ENCODE measurements around the gene U2SURP. TPM values are rescaled to one million over a fixed set of nuclear protein-coding genes. Genes with fewer than 3 reads are reported as not detected.
A peak's percentile ranks its signal among the peaks of the same experiment; 100 is the strongest.
"Not testable (repeated sequence)": the region's sequence is repeated elsewhere in the genome, so short reads cannot be mapped to it uniquely, and the experiment has no call there.

Gene U2SURP
- total RNA-seq, 4 donors from 2014 or later: 67.4 to 138 (median 78.8) TPM

DNA sequence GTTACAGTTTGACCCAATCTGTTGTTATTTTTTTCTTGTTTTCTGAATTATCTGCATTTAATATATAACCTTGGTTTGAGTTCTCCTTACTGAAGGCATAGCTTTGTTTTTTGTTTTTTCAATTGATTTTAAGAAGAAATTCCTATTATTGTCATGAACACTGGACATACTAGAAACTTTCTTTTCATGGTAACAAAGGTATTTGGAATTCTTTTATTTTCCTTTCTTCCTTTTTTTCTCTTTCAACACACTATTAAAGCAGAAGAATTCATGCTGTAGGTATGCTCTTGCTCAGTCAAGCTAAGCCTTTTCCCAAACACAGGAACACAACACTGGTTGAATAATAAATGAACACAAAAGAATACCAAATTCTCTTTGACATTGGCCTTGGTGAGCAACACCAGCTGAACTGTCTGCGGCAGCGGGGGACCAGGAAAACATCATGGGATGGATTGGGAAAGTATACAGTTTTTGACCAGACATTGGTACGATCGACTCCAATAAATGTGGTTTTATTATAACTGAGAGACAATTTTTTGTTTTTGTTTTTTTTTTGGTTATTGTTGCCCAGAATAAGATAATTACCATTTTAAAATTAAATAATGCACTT lies 23.1 kb downstream of the U2SURP start:
- TF ChIP-seq POLR2A (IDR thresholded peaks at IDR 0.05): no peak
- TF ChIP-seq, protein P1, sequence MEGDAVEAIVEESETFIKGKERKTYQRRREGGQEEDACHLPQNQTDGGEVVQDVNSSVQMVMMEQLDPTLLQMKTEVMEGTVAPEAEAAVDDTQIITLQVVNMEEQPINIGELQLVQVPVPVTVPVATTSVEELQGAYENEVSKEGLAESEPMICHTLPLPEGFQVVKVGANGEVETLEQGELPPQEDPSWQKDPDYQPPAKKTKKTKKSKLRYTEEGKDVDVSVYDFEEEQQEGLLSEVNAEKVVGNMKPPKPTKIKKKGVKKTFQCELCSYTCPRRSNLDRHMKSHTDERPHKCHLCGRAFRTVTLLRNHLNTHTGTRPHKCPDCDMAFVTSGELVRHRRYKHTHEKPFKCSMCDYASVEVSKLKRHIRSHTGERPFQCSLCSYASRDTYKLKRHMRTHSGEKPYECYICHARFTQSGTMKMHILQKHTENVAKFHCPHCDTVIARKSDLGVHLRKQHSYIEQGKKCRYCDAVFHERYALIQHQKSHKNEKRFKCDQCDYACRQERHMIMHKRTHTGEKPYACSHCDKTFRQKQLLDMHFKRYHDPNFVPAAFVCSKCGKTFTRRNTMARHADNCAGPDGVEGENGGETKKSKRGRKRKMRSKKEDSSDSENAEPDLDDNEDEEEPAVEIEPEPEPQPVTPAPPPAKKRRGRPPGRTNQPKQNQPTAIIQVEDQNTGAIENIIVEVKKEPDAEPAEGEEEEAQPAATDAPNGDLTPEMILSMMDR (IDR thresholded peaks at IDR 0.05): no peak
- Histone ChIP-seq H3K27me3 (no peaks in the 10 kb centered on the region), H3K4me1 (no peaks in the 10 kb centered on the region), H3K4me3 (no peak overlapping the region), H3K9me3 (no peaks in the 10 kb centered on the region), H3K36me3 (peaks cover 0 to 88% (median 0%) of the 10 kb centered on the region in 3 donors), H3K27ac (no peak overlapping the region)
- no peak for DNase-seq

DNA sequence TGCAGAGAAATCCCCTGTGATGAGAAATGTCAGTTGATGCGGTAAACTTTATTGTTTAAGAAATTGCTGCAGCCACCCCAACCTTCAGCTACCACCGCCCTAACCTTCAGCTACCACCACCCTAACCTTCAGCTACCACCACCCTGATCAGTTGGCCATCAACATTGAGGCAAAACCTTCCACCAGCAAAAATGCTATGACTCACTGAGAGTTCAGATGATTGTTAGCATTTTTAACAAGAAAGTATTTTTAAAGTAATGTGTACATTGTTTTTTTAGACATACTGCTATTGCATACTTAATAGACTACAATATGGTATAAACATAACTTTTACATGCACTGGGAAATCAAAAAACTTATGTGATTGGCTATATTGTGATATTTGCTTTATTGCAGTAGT lies 30.0 kb downstream of the U2SURP start:
- H3K4me1 ChIP-seq: no peaks in the 10 kb centered on the region
- TF ChIP-seq, protein P1 (IDR thresholded peaks at IDR 0.05): no peak
- no peak for TF ChIP-seq POLR2A (IDR thresholded peaks at IDR 0.05)

DNA sequence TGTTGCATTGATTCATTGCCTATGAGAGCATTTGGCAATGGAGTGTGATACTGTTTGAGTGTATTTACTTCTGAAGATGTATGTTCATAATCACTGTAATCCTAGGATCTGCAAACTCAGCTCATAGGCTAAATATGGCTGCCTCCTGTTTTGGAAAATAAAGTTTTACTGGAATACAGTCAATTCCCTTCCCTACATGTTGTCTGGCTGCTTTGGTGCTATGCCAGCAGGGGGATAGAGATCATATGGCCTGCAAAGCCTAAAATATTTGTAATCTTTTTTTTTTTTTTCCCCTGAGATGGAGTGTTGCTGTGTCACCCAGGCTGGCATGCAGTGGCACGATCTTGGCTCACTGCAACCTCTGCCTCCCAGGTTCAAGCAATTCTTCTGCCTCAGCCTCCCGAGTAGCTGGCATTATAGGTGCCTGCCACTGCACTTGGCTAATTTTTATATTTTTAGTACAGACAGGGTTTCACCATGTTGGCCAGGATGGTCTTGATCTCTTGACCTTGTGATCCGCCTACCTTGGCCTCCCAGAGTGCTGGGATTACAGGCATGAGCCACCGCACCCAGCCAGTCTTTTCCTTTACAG lies 30.5 kb downstream of the U2SURP start:
- H3K27me3 ChIP-seq, H3K27ac ChIP-seq, H3K4me3 ChIP-seq, H3K4me1 ChIP-seq, H3K9me3 ChIP-seq, DNase-seq: not testable (repeated sequence)
- H3K36me3 ChIP-seq: peaks cover 0 to 62% (median 0%) of the 10 kb centered on the region in 3 donors

More for the DNA sequence above, 30.0 kb downstream of the U2SURP start:
- Histone ChIP-seq H3K27me3 (no peaks in the 10 kb centered on the region), H3K36me3 (peaks cover 0 to 67% (median 0%) of the 10 kb centered on the region in 3 donors), H3K9me3 (no peaks in the 10 kb centered on the region), H3K4me3 (no peak overlapping the region), H3K27ac (no peak overlapping the region)
- DNase-seq: no peak

DNA sequence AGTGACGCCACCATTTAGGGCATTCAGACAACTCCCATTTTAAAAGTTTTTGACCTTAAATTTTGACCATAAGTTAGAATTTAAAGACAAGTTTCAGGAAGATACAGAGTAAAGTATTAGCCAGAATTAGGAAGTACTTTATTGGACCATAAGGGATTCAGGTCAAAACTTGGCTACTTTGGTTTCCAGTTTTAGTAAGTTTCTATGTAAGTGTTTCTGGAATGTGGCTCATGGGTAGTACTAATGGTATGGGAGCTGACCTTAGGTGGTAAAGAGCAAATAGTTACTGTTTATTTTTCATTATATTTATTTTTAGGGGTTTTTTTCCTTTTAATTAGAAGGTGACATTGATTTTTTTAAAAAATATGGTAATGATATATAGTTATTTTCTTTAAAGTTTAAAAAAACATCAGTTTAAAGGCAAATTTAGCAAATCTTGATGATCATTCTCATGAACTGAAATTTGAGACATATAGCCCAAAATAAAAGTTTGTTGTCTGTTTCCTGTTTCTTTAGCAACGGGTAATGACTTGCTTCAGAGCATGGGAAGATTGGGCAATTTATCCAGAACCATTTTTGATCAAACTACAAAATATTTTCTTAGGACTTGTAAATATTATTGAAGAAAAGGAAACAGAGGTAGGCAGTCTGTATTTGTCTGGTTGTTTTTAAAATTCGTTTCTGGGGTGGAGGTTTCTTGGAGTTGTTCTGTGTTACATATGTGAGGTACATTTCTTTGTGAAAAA lies 34.3 kb downstream of the U2SURP start:
- no peak for TF ChIP-seq POLR2A (IDR thresholded peaks at IDR 0.05)
- TF ChIP-seq, protein P1 (IDR thresholded peaks at IDR 0.05): no peak
- Histone ChIP-seq H3K27me3 (no peaks in the 10 kb centered on the region), H3K27ac (no peak overlapping the region), H3K9me3 (no peaks in the 10 kb centered on the region), H3K4me1 (no peaks in the 10 kb centered on the region), H3K4me3 (no peak overlapping the region), H3K36me3 (peaks cover 0 to 49% (median 0%) of the 10 kb centered on the region in 3 donors)
- DNase-seq: no peak

DNA sequence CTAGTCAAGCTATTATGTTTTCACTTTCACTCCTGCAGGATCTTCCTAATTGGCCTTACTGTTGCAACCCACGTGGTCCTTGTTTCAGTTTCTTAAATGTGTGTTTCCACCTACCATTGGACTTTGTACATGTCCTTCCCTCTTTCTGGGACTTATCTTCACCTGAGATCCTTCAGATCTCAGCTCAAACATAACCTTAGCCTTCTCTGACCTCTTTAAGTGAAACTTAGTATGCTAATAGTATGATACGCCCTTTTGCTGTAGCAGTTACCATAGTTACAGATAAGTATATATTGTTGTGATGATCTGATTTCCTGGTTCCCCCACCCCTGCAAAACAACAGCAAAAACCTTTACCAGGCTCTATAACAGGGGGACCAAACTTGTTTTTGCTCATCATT lies 35.2 kb downstream of the U2SURP start:
- DNase-seq: no peak
- peaks cover 0 to 47% (median 0%) of the 10 kb centered on the region in 3 donors for H3K36me3 ChIP-seq

More for the DNA sequence above, 35.2 kb downstream of the U2SURP start:
- no peaks in the 10 kb centered on the region for H3K4me1 ChIP-seq
- peak overlapping the region in 1 of 4 donors; percentile 26 for H3K27ac ChIP-seq
- H3K4me3 ChIP-seq: no peak overlapping the region
- H3K27me3 ChIP-seq: no peaks in the 10 kb centered on the region
- no peaks in the 10 kb centered on the region for H3K9me3 ChIP-seq
- TF ChIP-seq, protein P1 (IDR thresholded peaks at IDR 0.05): no peak
- TF ChIP-seq POLR2A (IDR thresholded peaks at IDR 0.05): no peak

All from Peyer's patch (tissue), 4 donors.